Right lobe of liver (tissue), 4 donors: Measurements from ENCODE around the gene PHLDB2.

Experiments used
- CTCF ChIP-seq, 4 donors: fragments of 200-600 bp in 3 of 4; fragments of 450-650 bp in 1 of 4; IDR thresholded peaks; one replicate each; pipeline versions ENCODE4 v1.5.1 to v1.8.0; 2016 to 2022; ENCODE audit warnings: antibody characterized with exemption in 4 of 4, mild to moderate bottlenecking in 2 of 4
- POLR2A ChIP-seq: fragments of 450-650 bp; IDR thresholded peaks from one replicate; pipeline ENCODE4 v1.6.1; 2017; ENCODE audit warnings: antibody characterized with exemption, mild to moderate bottlenecking
- donor health status: DM: no; HTN: no; CAD: no.
- donor health status: DM: no; HTN: no; CAD: no.
- donor health status: DM: no; HTN: yes; CAD: no.

DNA sequence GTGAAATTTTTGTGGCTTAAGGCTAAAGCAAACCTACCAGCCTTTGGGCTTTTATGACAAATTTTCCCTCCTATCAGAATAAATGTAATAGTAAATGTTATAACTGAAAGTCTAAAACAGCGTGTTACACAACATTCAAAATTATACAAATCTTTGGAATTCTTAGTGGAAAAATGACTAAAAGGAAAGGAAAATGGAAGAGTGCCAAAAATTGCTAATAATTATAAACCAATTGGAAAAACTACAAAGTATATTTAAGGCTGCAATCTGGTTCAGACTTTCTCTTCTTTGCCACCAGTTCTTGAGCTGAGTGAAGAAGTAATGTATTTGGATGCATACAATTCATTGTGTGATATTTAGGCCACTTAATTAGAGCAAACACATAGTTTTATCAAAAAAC is 45.6 kb upstream of the PHLDB2 start:
- TF ChIP-seq CTCF (IDR thresholded peaks at IDR 0.05) (no peak), POLR2A (no peak)
